ENCODE results near the gene TRAK1.

GRCh38 chr3:42101048-42101447 is 9.9 kb downstream of the TRAK1 start:
- TF ChIP-seq CTCF (conservative IDR thresholded peaks at IDR 0.05; ENCODE audit: low read length) (no peak), EZH2phosphoT487 (IDR thresholded peaks at IDR 0.05; ENCODE audit: borderline replicate concordance, low read depth, low read length) (no peak)

Measured in OCI-LY7 (cell line).